GM21381 (cell line): ENCODE measurements around the gene NAXE.
"Not testable (repeated sequence)": the region's sequence is repeated elsewhere in the genome, so short reads cannot be mapped to it uniquely, and the experiment has no call there.

ENCODE experiments used
- ATAC-seq: cut with Tn5 transposase; IDR thresholded peaks from one replicate; pipeline ENCODE4 v1.9.1; 2021; ENCODE audit warnings: mild to moderate bottlenecking, moderate library complexity; ENCODE audit not compliant: unreplicated experiment

The NAXE gene

GRCh38 chr1:156591432-156592157 lies at the start of gene NAXE:
TSS of gene NAXE (plus strand) at chr1:156591776. CDS start at chr1:156591805, 29 bp downstream.
- ATAC-seq: peak; percentile 91

DNA sequence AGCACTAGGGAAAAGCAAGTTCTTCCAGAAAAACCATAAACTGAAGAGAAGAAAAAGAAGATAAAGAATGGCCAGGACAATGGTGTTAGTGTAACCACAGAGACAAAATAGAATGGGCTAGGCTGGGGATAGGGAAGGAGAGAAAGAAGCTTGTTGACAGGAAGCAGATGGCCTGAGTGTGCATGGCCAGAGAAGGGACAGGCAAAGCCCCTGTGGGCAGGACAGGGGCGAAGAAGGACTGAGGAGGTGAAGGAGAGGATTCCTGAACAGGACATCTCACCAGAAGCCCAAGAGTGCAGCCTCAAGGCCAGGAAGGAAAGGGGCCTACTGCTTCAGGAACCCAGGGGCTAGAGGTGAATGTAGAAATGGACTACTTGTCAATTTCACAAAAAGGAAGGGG lies 48.5 kb upstream of the NAXE start:
- ATAC-seq: no peak

DNA sequence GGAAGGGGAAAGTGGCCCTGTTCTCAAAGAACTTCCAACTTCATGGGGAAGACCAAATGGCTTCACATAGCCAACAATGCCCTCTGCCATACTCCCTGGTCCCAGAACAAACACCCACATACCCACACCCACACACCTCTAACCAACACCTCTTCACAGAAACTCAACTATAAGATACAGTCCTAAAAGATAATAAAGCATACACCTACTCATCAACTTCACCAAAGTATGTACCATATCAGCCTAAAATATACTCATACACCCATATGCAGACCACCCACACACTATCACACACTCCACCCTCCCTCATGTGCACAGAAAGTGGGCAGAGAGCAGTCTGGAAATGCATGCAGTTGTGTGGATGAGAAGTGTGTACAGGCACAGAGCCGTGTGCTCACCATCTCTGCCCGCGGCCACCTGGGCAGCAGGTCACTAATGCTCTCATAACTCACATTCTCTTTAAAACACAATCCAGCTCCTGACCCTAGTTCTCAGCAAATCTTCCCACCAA lies 46.9 kb upstream of the NAXE start:
- ATAC-seq: no peak

DNA sequence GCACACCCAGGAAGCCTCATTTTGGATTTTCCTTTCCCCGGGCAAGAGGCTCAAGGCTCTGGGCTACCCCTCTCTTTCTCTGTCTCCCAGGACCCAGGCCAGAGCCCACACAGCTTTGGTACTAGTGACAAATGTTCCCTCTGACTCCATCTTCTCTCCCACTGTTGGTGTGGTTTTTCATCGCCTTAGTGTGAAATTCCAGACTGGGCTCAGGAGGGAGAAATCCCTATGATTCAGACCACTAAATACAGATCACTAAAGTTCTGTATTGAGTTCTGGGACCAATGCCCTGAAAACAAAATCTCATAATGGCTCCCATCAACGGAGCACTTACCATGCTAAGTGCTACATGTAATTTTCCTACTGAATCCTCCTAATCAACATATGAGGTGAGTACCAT lies 45.3 kb upstream of the NAXE start:
- no peak for ATAC-seq

DNA sequence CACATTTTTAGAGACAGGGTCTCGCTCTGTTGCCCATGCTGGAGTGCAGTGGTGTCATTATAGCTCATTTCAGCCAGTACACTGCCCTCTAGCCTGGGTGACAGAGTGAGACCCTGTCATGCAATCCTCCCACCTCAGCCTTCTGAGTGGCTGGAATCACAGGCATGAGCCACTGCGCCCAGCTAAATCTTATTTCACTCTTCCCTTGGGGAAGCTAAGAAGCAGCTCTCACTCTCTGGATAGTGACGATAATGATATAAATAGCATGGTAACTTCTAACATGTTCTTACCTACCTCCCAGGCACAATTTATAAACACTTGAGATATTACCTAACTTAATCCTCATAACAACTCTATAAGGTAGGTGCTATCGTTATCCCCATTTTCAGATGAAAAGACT lies 44.1 kb upstream of the NAXE start:
- ATAC-seq: no peak

DNA sequence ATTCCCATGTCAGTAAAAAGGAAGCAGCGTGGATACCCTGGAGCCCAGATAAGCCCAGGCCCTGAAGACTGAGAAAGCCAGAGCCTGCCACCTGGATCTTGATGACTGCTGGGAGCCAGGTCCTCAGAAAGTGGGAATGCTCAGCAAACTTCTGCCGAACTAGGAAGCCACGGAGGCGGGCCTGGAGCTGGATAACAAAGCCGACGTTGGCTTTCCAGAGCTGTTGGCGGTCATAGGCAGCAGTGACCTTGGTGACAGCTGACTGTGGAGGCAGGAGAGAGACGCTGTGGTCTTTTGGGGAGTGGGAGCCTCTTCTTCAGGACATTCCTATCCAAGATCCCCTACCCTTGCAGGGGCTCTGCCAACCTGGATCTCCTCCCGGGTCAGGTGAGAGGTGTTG lies 43.6 kb upstream of the NAXE start:
- ATAC-seq: no peak

DNA sequence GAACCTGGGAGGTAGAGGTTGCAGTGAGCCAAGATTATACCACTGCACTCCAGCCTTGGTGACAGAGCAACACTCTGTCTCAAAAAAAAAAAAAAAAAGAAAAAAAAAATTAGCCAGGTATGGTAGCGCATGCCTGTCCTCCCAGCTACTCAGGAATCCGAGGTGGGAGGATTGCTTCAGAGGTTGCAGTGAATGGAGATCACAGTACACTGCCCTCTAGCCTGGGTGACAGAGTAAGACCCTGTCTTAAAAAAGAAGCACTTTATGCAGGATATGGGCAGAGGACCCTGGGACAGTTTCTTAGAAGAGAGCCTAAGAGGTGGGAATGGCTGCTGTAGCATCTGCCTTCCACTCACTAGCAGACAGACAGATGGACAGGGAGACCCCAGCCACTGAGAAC lies 42.2 kb upstream of the NAXE start:
- ATAC-seq: no peak

DNA sequence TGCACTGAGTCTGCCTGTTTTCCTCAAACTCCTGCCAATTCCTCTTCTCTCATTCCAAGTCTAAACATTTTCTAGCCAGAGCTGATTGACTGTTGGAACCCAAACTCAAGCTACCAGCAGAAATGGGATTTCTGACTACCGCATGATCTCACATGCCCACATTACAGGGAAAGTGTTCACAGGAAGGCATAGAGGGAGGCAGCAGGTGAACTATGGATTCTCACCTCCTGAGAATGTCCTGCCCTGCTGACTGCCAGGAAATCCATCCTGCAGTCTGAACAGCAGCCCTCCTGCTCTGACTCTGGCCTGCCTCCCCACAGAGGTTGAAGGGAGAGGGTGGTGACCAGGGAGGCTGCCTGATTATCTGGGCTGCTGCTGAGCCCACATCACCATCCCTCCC lies 41.7 kb upstream of the NAXE start:
- no peak for ATAC-seq

DNA sequence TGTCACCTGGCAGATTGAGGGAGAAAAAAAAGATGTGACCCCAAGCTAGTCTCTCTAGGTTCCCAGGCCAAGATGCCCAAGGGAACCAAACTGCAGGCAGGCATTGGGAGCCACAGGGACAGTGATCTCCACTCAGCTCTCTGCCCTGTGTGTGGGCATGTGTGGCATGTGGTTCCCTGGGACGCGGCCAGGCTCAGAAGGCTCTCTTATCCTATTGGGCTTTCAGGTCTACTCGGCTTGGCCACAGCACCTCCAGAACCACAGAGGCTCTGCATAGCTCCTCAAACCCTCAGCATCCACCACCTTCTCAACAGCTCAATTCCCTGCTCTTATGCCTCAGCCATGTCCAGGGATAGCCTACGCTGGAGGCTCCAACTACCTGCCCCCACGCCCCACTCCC lies 41.2 kb upstream of the NAXE start:
- no peak for ATAC-seq

DNA sequence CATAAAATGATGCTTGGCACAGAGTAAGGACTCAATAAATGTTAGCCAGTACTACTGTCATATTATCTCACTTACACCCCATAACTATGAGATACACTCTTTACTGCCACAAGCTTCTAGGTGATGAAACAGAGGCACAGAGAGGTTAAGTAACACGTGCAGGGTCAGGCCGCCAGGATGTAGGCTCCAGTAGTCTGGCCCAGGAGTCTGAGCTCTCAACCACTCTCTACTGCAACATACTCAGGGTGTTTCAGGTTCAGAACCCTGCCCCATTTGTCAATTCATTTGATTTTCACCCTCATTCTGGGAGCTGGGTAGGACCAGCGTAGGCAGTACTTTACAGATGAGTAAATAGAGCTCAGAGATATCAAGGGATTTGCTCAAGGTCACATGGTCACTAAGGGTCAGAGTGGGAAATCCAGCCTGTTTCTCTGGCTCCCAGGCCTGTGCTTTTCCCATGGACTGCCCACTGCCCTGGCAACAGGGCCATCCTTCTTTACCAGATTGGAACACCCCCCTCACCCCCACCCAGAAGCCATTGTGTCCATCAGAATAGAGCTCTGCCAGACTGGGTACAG lies 40.4 kb upstream of the NAXE start:
- no peak for ATAC-seq

GRCh38 chr1:156551869-156552268 lies 39.7 kb upstream of the NAXE start:
- no peak for ATAC-seq

- no peak for ATAC-seq
These were observed 39.1 kb upstream of the NAXE start for GRCh38 chr1:156552518-156552917.

DNA sequence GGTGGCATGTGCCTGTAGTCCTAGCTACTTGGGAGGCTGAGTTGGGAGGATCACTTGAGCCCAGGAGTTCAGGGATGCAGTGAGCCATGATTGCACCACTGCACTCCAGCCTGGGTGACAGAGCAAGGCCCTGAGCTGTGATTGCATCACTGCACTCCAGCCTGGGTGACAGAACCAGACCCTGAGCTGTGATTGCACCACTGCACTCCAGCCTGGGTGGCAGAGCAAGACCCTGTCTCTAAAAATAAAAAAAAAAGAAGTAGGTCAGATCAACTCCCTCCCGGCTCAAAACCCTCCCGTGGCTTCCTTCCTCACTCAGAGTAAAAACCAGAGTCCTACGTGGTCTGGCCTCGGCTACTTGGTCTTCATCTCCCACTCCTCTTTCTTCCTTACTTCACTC lies 38.6 kb upstream of the NAXE start:
- not testable (repeated sequence) for ATAC-seq

GRCh38 chr1:156553860-156554485 lies 37.6 kb upstream of the NAXE start:
- no peak for ATAC-seq

GRCh38 chr1:156554971-156555370 lies 36.6 kb upstream of the NAXE start:
- ATAC-seq: no peak

- ATAC-seq: no peak
These were observed 35.9 kb upstream of the NAXE start for GRCh38 chr1:156555715-156556114.

DNA sequence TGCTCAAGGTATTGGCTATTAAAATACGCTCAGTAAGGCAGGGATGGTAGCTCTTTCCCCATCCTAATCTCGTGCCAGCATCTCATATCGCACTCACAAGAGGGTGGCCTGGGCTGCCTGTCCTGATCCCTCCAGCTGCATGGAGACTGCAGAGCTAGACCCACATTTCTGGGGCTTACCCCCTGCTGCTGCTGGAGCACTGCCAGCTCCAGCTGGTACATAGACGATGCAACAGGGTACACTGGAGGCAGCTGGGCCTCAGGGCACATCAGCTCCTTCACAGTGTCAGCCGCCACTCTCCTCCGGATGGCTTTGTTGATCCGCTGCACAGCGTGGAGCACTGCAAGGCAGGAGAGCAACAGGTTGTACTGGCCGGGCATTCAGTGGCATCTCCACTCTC lies 35.2 kb upstream of the NAXE start:
- no peak for ATAC-seq

DNA sequence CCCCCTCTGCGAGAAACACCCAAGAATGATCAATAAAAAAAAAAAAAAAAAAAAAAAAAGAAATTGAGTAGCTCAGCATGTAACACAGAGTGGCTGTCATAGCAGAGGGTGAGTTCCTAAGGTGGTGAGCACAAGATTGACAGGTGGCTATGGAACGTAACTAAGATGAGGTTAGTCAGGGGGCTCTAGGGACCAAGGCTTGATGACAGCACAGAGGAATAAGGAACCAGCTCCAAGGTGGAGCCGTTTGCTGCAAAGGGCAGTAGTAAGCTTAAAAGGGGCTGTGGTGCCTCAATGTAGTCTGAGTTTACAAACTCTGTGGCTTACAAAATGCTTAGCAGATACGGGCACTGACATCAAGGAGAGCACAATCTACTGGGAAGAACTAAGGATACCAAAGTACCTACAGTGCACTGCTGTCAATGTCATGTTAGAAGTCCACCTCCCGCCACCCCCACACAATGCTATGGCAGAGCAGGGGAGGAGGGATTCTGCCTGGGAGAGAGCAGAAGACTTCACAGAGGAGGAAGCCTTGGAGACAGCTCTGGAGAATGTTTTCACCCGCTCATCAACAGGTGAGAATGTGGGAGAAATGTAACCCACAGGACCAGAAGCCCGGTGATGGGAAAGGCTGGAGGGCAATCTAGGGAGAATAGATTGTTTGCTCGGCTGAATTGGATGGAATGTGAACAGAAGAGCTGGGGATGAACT lies 32.3 kb upstream of the NAXE start:
- no peak for ATAC-seq

- ATAC-seq: no peak
These were observed 31.7 kb upstream of the NAXE start for GRCh38 chr1:156559797-156560385.

DNA sequence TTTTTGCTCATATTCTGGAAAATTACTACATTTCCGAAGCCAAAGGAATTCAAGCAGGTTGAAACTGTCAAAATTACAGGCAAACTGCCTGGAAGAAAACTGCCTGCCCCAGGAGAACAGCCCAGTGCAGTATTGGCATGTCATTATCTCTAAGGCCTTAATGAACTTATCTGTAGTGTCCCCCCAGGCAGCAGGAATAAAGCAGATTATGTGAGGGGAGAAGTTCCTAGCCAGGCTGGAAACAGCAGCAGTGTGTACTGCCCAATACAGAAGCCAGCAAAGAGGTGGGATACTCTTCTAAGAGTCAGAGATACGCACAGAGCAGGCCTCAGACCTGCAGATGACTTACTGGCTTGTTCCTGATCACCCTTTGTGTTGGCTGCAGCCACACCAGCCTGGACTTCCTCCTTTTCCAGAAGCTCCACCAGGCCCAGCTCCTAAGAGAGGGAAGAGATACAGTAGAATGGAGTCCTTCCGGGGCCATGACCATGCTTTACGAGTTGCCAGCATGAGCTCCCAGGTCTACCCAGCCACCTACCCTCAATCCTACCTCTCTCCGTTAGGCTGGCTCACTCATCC lies 30.9 kb upstream of the NAXE start:
- no peak for ATAC-seq

DNA sequence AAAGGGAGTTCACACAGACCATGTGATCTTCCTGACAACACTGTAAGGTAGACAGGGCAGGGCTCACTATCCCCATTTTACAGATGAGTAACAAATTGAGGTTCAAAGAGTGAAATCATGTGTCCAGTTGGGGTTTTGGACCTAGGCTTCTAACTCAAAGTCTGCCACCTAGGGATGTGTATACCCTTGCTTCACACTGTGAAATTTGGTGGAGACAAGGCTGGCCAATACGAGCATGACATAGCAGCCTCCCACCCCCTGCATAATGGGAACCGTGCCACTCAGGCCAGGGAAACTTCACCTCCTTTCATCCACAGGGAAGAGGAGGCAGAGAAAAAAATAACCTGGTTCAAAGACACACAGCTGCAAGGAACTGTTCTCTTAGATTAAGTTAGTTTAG lies 26.1 kb upstream of the NAXE start:
- no peak for ATAC-seq
